IPS DF 19.7 (cell line): ENCODE results near the gene ATP5IF1.

Experiments used
- DNase-seq: peaks from one replicate; pipeline ENCODE4 v3.0.0-alpha.2; 2013; ENCODE audit warnings: low read depth, low spot score

The ATP5IF1 gene

DNA sequence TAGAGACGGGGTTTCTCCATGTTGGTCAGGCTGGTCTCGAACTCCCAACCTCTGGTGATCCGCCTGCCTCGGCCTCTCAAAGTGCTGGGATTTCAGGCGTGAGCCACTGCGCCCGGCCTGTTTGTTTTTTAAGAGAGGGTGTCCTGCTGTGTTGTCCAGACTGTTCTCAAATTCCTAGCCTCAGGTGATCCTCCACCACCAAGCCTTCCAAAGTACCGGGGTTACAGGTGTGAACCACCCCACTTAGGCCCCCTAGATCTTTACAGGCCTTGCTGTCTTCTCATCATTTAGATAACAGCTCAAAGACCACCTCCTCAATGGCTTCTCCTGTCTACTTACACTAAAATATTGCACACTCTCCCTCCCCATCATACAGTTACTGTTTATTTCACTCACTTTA, 29.7 kb downstream of the ATP5IF1 start:
- DNase-seq, result no peak

DNA sequence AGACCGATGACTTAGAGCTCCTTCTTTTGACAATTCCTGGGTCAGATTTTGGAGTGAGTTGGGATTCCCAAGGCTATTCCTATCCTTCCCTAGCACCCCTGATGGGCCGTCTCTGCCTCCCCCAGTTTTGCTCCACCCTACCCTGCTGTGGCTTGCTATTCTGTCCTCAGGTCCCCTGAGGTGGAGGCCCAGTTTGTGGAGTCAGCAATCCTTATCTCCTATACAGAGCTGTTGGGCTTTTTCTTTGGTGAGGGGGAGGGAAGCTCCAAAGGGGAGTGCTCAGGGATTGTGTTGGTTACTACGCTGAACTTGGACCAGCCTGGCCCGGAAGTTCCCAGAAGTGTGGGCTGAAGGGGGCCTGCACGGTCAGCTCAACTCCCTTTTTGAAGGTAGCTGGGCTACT, 31.0 kb downstream of the ATP5IF1 start:
- DNase-seq, result no peak

GRCh38 chr1:28267633-28268032, 31.7 kb downstream of the ATP5IF1 start:
- no peak for DNase-seq

DNA sequence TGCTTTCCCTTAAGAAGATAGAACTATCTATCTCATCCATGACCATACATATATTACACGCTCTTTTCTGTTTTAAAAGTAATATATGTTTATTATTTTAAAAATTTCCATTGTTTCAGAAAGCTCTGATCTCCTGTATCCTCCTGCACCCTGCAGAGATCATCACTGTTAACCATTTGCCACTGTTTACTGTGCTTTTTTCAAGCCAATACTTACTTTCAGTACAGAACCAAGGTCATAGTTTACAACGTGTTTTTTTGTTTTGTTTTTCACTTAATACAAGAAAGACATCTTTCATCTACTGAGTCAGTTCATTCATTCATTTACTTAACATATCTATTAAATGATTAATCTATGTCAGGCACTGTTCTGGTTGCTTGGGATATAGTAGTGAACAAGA, 33.6 kb downstream of the ATP5IF1 start:
- DNase-seq, result no peak

GRCh38 chr1:28272215-28272852, 36.4 kb downstream of the ATP5IF1 start:
- DNase-seq, result no peak

GRCh38 chr1:28273216-28273860, 37.4 kb downstream of the ATP5IF1 start:
- DNase-seq, result no peak

DNA sequence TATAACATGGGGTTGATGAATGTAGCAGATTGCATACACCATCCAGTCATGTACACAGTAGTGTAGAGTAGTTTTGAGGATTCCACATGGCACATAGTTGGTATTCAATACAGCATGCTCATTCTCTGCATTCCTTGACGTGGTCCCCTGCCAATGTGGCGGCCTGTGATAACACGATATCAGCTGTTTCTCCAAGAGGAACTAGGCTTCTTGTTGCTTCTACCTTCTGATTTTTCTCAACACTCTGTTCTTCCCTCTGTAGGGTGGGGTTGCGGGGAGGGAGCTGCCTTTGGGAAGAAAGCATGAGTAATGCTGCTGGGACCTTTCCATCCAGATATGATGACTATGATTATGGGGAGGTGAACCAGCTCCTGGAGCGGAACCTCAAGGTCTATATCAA, 42.8 kb downstream of the ATP5IF1 start:
- DNase-seq, result no peak

DNA sequence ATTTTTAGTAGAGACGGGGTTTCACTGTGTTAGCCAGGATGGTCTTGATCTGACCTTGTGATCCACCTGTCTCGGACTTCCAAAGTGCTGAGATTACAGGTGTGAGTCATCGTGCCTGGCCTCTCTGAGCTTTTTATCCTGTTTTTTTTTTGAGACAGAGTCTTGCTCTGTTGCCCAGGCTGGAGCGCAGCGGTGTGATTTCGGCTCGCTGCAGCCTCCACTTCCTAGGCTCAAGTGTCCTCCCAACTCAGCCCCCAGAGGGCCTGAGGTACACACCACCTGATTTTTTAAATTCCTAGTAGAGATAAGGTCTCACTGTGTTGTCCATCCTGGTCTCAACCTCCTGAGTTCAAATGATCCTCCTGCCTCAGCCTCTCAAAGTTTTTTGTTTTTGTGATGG, 43.8 kb downstream of the ATP5IF1 start:
- no peak for DNase-seq

GRCh38 chr1:28280501-28280900, 44.6 kb downstream of the ATP5IF1 start:
- no peak for DNase-seq

GRCh38 chr1:28280977-28281381, 45.1 kb downstream of the ATP5IF1 start:
- DNase-seq, result no peak

DNA sequence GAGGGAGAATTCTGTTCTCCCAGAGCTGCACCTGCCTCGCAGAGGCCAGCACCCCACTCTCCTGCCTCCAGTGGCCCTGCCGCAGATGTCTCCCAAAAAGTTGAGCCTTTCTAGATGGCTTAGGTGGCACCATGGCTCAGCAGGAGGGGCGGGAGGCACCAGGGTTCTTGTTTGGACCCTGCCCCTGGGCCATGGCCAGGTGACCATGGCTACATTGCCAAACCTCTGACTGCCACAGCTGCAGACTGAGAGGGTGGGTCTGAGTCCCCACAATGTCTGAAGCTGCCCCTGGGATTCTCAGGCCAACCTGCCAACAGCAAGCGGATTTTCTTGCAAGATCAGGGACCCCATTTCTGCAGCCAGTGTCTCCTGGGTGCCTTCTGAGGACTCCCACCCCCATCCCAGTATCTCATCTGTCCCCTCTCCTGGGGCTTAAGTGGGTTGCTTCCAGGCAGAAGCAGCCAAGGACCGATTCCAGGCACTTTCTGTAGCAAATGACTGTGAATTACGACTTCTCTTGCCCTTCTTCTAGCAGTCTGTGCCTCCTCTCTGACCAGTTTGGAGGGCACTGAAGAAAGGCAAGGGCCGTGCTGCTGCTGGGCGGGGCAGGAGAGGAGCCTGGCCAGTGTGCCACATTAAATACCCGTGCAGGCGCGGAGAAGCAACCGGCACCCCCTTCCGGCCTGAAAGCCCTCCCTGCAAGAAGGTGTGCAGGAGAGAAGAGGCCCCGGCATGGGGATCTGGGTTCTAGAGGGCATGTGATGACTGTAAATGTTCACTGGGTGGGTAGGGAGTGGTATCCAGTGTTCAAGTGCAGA, 45.9 kb downstream of the ATP5IF1 start:
- no peak for DNase-seq

DNA sequence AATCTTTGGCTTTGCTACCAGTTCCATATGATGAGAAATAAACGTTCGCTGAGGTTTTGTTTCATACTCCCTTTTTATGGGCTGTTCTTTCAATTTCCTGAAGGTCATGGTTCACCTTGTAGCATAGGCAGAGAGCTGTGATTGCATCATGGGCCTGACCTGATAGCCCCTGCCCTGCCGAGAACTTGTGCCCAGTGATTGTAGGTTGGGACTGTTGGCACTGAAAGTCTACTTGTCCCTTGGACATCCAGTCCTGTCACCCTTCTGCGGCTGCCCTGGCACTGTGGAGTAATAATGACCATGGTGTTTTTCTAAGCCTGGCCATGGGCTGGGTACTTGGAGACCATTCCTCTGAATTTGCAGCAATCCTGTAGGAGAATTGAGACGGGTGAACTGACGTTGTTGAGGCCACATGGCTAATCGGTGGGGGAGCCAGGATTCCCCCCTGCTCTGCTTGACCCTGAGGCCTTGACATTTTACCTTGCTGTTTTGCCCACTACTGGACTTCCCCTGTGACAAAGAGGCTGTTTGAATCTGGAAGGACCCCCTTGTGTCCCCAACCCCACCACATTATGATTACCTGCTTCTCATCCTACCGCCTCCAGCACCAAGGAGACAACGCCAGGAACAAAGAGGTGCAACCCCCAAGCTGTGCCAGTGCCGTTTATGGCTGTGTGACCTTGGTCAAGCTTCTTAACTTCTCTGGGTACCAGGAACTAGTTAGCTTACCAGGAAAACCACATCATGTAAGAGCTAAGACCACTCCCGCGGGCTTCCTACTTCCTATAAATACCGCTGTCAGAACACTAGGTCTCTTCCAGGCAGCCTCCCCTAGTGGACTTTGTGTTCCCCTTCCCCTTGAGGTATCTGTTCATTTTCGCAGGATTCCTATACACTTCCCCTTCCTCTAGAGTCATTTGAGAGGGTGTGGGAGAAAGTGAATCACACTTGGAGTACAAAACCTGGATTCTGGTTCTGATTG, 46.8 kb downstream of the ATP5IF1 start:
- no peak for DNase-seq

DNA sequence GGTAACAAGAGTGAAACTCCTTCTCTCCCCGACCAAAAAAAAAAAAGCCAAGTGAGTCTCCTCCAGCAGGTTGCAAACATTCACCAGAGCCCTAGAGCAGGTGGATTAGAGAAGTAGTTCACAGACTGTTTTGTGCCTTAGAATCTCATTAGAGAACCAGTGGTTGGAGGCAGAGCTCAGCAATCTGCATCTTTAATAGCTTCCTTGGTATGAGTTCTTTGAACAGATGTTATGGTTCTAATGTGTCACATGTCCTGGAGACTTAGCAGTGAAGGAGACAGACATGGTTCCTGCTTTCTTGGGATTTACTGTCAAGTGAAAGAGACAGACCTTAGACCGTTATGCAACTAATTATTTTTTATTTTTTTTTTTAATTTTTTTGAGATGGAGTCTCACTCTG, 50.2 kb downstream of the ATP5IF1 start:
- no peak for DNase-seq
